HepG2 (cell line): ENCODE data around the gene WSCD2. TPM values are rescaled to one million over a fixed set of nuclear protein-coding genes. Genes with fewer than 3 reads are reported as not detected.

ENCODE experiments used
- ATAC-seq: fragments of 200-7000 bp; cut with Tn5 transposase; 3 replicates; pipeline ENCODE4 v1.9.1; 2020; ENCODE audit warnings: mild to moderate bottlenecking, moderate library complexity
- BruUV-seq: library from RNA; stranded (reverse); fragments of 400-500 nt; replicated peaks from 2 replicates; lab custom pipeline; 2021; lab: Mats Ljungman, UMichigan
- CTCF ChIA-PET: fragments of 300-600 bp; formaldehyde crosslinking; extraction: SDS; loops from one replicate; lab custom pipeline; 2021; ENCODE audit warnings: low total read pairs, inconsistent platforms, low intra/inter-chr PET ratio; lab: Yijun Ruan, JAX
- POLR2A ChIA-PET: fragments of 350-600 bp; sonication (Branson Sonifier 250); formaldehyde crosslinking; loops from one replicate; lab custom pipeline; 2020; ENCODE audit warnings: antibody characterized with exemption, inconsistent platforms; lab: Yijun Ruan, JAX
- DNase-seq: peaks from one replicate; pipeline ENCODE4 v3.0.0-alpha.2; 2015; ENCODE audit warnings: low spot score
- FAIRE-seq: peaks from 3 replicates; lab custom pipeline; 2011; peaks lifted over from hg19 to GRCh38; lab: Jason Lieb, UNC
- H2AFZ ChIP-seq: one replicate; pipeline ENCODE4 v1.6.1; 2011; ENCODE audit warnings: low read length, inconsistent platforms
- H3K27ac ChIP-seq: fragments of 300-600 bp; 3 replicates; pipeline ENCODE4 v1.8.0; 2011; ENCODE audit warnings: mixed run types, mild to moderate bottlenecking, mixed read lengths, low read length, inconsistent platforms; ENCODE audit not compliant: insufficient read depth; ENCODE audit errors: extremely low read length
- H3K27me3 ChIP-seq, 2 experiments: fragments of 200-600 bp in 1 of 2; 2 replicates in 1 of 2; 3 replicates in 1 of 2; pipeline versions ENCODE4 v1.6.0 to v1.8.0; 2011; ENCODE audit warnings: low read length in 2 of 2, mild to moderate bottlenecking in 2 of 2, moderate library complexity in 2 of 2, inconsistent platforms in 1 of 2; ENCODE audit not compliant: insufficient read depth in 2 of 2, control insufficient read depth in 1 of 2
- H3K36me3 ChIP-seq, 2 experiments: fragments of 200-600 bp in 1 of 2; replicated peaks in 1 of 2; 2 replicates in 1 of 2; 3 replicates in 1 of 2; pipeline versions ENCODE4 v1.5.1 to v1.8.0; 2011; ENCODE audit warnings: low read length in 2 of 2, inconsistent platforms in 1 of 2; ENCODE audit not compliant: insufficient read depth in 2 of 2, control insufficient read depth in 1 of 2
- H3K4me1 ChIP-seq: 2 replicates; pipeline ENCODE4 v1.5.1; 2012; ENCODE audit warnings: low read length, inconsistent platforms; ENCODE audit not compliant: insufficient read depth
- H3K4me2 ChIP-seq: 2 replicates; pipeline ENCODE4 v1.6.0; 2011; ENCODE audit warnings: low read depth, low read length, inconsistent platforms
- H3K4me3 ChIP-seq, 3 experiments: fragments of 200-600 bp in 1 of 3; sonication (generic), shearing (Covaris generic) in 1 of 3; replicated peaks in 1 of 3; 2 replicates each; pipeline ENCODE4 v1.5.1; 2011 to 2016; ENCODE audit warnings: low read length in 3 of 3, inconsistent platforms in 2 of 3, low read depth in 2 of 3, mild to moderate bottlenecking in 2 of 3, control low read depth in 1 of 3, mixed read lengths in 1 of 3; ENCODE audit not compliant: insufficient read depth in 1 of 3
- H3K79me2 ChIP-seq: one replicate; pipeline ENCODE4 v1.6.1; 2011; ENCODE audit warnings: low read length, inconsistent platforms; ENCODE audit not compliant: insufficient read depth
- H3K9ac ChIP-seq: 2 replicates; pipeline ENCODE4 v1.6.0; 2011; ENCODE audit warnings: mild to moderate bottlenecking, low read depth, low read length, inconsistent platforms; ENCODE audit not compliant: insufficient read depth
- H3K9me3 ChIP-seq: 2 replicates; pipeline ENCODE4 v1.5.1; 2012; ENCODE audit warnings: mild to moderate bottlenecking, low read length
- H4K20me1 ChIP-seq: 2 replicates; pipeline ENCODE4 v1.6.0; 2011; ENCODE audit warnings: inconsistent platforms, mild to moderate bottlenecking, low read length, moderate library complexity; ENCODE audit not compliant: insufficient read depth
- AKNA ChIP-seq: sonication (generic); formaldehyde crosslinking; IDR thresholded peaks from 2 replicates; pipeline ENCODE4 v1.4.0; 2020; ENCODE audit warnings: missing genetic modification reagents, borderline replicate concordance
- GPBP1L1 ChIP-seq: sonication (generic); formaldehyde crosslinking; IDR thresholded peaks from 2 replicates; pipeline ENCODE4 v1.5.0; 2020; ENCODE audit warnings: mild to moderate bottlenecking, missing genetic modification reagents
- MXI1 ChIP-seq: IDR thresholded peaks from 3 replicates; pipeline ENCODE4 v1.6.1; 2012; ENCODE audit warnings: low read depth, low read length, inconsistent platforms, borderline replicate concordance
- NR2F1 ChIP-seq, 2 experiments: fragments of 450-650 bp in 1 of 2; formaldehyde crosslinking in 1 of 2; IDR thresholded peaks; 2 replicates each; pipeline versions ENCODE4 v1.5.0 to v1.6.1; 2016 to 2020; ENCODE audit warnings: mild to moderate bottlenecking in 1 of 2, missing compliant biosample characterization in 1 of 2, missing genetic modification reagents in 1 of 2, moderate library complexity in 1 of 2
- RERE ChIP-seq: IDR thresholded peaks from 2 replicates; pipeline ENCODE4 v1.6.1; 2016; ENCODE audit warnings: low read depth, missing genetic modification reagents, missing compliant biosample characterization
- SMYD3 ChIP-seq: sonication (generic); formaldehyde crosslinking; IDR thresholded peaks from 2 replicates; pipeline ENCODE4 v1.8.1; 2023; ENCODE audit warnings: mild to moderate bottlenecking, missing genetic modification reagents
- TOE1 ChIP-seq: sonication (generic); formaldehyde crosslinking; IDR thresholded peaks from 2 replicates; pipeline ENCODE4 v1.4.0; 2020; ENCODE audit warnings: mild to moderate bottlenecking, missing genetic modification reagents
- ZBTB34 ChIP-seq: sonication (generic); formaldehyde crosslinking; IDR thresholded peaks from 2 replicates; pipeline ENCODE4 v1.8.0; 2022; ENCODE audit warnings: mild to moderate bottlenecking, missing genetic modification reagents
- ZNF326 ChIP-seq: sonication (generic); formaldehyde crosslinking; IDR thresholded peaks from 2 replicates; pipeline ENCODE4 v1.4.0; 2020; ENCODE audit warnings: missing genetic modification reagents, borderline replicate concordance
- ZNF331 ChIP-seq: sonication (generic); formaldehyde crosslinking; IDR thresholded peaks from 2 replicates; pipeline ENCODE4 v1.4.0; 2020; ENCODE audit warnings: missing genetic modification reagents
- ZNF333 ChIP-seq: sonication (generic); formaldehyde crosslinking; IDR thresholded peaks from 2 replicates; pipeline ENCODE4 v1.4.0; 2020; ENCODE audit warnings: mild to moderate bottlenecking, missing genetic modification reagents, borderline replicate concordance
- ZNF780A ChIP-seq: sonication (generic); formaldehyde crosslinking; IDR thresholded peaks from 2 replicates; pipeline ENCODE4 v1.8.0; 2022; ENCODE audit warnings: mild to moderate bottlenecking, missing genetic modification reagents, moderate library complexity
- WGBS: methylation state at CpG from one replicate; pipeline ENCODE4 v1.1.6; 2017; ENCODE audit warnings: low lambda C conversion rate; 5-methylcytosine and 5-hydroxymethylcytosine counted together
- in situ Hi-C: cut with HindIII; loops from 2 replicates; pipeline ENCODE4 v1.10.0; 2017; ENCODE audit warnings: low pct_unique_long_range_greater_than_20kb; ENCODE audit not compliant: extremely low pct_ligation_motif_present
- intact Hi-C: fragments of 100-400 bp; cut with micrococcal nuclease; formaldehyde crosslinking; loops from one replicate; pipeline ENCODE4 v1.10.0; 2022; ENCODE audit not compliant: unreplicated experiment
- polyA plus RNA-seq, 8 experiments: library from polyadenylated mRNA; depleted of rRNA in 3 of 8; stranded (reverse) in 7 of 8; unstranded in 1 of 8; fragments of >200 nt; fragmentation: Illumina TruSeq in 4 of 8; extraction: Trizol in 4 of 8; gene quantifications; 2 replicates each; pipeline versions ENCODE4 v1.2.1 to v1.2.3, GENCODE V29; 2011 to 2016; ENCODE audit warnings: low read depth in 4 of 8, missing spikeins in 1 of 8, mixed read lengths in 1 of 8; ENCODE audit not compliant: insufficient read depth in 1 of 8
- total RNA-seq, 5 experiments: library from RNA; depleted of rRNA; stranded (reverse); fragments of >200 nt; fragmentation: Illumina TruSeq; extraction: Trizol; gene quantifications; 2 replicates each; pipeline ENCODE4 v1.2.3, GENCODE V29; 2016; ENCODE audit warnings: low read depth in 1 of 5

WSCD2 gene
- total and polyA plus RNA-seq, 2 of the 13 experiments (the other 11 are each of a cell fraction or from before 2014, with no cell fraction given), result not detected

GRCh38 chr12:108210001-108210400 is 80.9 kb downstream of the WSCD2 start:
- intact Hi-C loops, result no loop called here
- FAIRE-seq, result no peak
- TF ChIP-seq ZBTB34 (CRISPR knock-in tag) (no peak), GPBP1L1 (no peak), ZNF780A (CRISPR knock-in tag) (no peak), AKNA (CRISPR knock-in tag) (no peak), ZNF326 (CRISPR knock-in tag) (no peak), MXI1 (no peak), ZNF333 (CRISPR knock-in tag) (no peak), NR2F1 (CRISPR knock-in tag; IDR thresholded peaks at IDR 0.05) (no peak), TOE1 (CRISPR knock-in tag) (no peak), ZNF331 (no peak), SMYD3 (CRISPR knock-in tag) (no peak), RERE (CRISPR knock-in tag) (no peak)

More at GRCh38 chr12:108210001-108210400, 80.9 kb downstream of the WSCD2 start:
- ATAC-seq (no peak), DNase-seq (no peak)
- Histone ChIP-seq H3K27me3 (peaks cover 0 to 4% of the 10 kb centered on the region in 2 experiments; a peak in 1 of 5 replicates), H3K36me3 (no peaks in the 10 kb centered on the region), H3K79me2 (no peaks in the 10 kb centered on the region), H4K20me1 (no peaks in the 10 kb centered on the region), H3K4me3 (no peak overlapping the region), H3K9ac (no peak overlapping the region), H3K9me3 (no peaks in the 10 kb centered on the region), H3K4me2 (no peak overlapping the region), H3K27ac (no peak overlapping the region), H2AFZ (no peak overlapping the region), H3K4me1 (no peaks in the 10 kb centered on the region)
- WGBS, result 41% methylated on average over 12 of the region's 22 CpGs
- in situ Hi-C loops, result no loop called here
- POLR2A ChIA-PET, result no interaction called here
- BruUV-seq, result no TSS peak
- CTCF ChIA-PET, result no interaction called here
